H1 (cell line): ENCODE measurements around the gene CDC42EP3. TPM values are rescaled to one million over a fixed set of nuclear protein-coding genes. Genes with fewer than 3 reads are reported as not detected.

Experiments used
- CTCF ChIA-PET: fragments of 300-600 bp; sonication (Branson Sonifier 250); formaldehyde crosslinking; loops from one replicate; lab custom pipeline; 2021; ENCODE audit not compliant: partially characterized antibody; lab: Charles Lee
- POLR2A ChIA-PET: fragments of 300-600 bp; sonication (Branson Sonifier 250); formaldehyde crosslinking; loops from one replicate; lab custom pipeline; 2021; ENCODE audit warnings: inconsistent platforms; ENCODE audit not compliant: partially characterized antibody; lab: Charles Lee
- DNase-seq, 2 experiments: peaks; one replicate each; pipeline versions ENCODE4 v3.0.0 to v3.0.0-alpha.2; 2010 to 2022; ENCODE audit warnings: low spot score in 2 of 2, low read depth in 1 of 2, mixed read lengths in 1 of 2
- FAIRE-seq: peaks from 2 replicates; lab custom pipeline; 2011; peaks lifted over from hg19 to GRCh38; lab: Jason Lieb, UNC
- H2AFZ ChIP-seq: 2 replicates; pipeline ENCODE4 v1.8.1; 2012; ENCODE audit warnings: low read length, inconsistent platforms
- H2AK5ac ChIP-seq: 2 replicates; pipeline ENCODE4 v1.6.1; 2013; ENCODE audit warnings: low read depth, low read length
- H2BK120ac ChIP-seq: replicated peaks from 2 replicates; pipeline ENCODE3; 2013; ENCODE audit warnings: low read depth, low read length, inconsistent platforms
- H2BK12ac ChIP-seq: 2 replicates; pipeline ENCODE4 v1.6.1; 2013; ENCODE audit warnings: low read depth, low read length
- H2BK15ac ChIP-seq: 2 replicates; pipeline ENCODE4 v1.6.1; 2013; ENCODE audit warnings: low read length
- H2BK20ac ChIP-seq: 2 replicates; pipeline ENCODE4 v1.6.1; 2013; ENCODE audit warnings: low read length
- H2BK5ac ChIP-seq: 2 replicates; pipeline ENCODE4 v1.6.1; 2013; ENCODE audit warnings: low read depth, low read length
- H3K14ac ChIP-seq: 2 replicates; pipeline ENCODE4 v1.6.1; 2013; ENCODE audit warnings: inconsistent platforms; ENCODE audit not compliant: insufficient read length
- H3K18ac ChIP-seq: 2 replicates; pipeline ENCODE4 v1.6.1; 2013; ENCODE audit warnings: low read length; ENCODE audit errors: extremely low read depth
- H3K23ac ChIP-seq: 2 replicates; pipeline ENCODE4 v1.6.1; 2013; ENCODE audit warnings: inconsistent platforms; ENCODE audit not compliant: insufficient read length
- H3K23me2 ChIP-seq: 2 replicates; pipeline ENCODE4 v1.6.1; 2013; ENCODE audit warnings: low read depth, low read length
- H3K27ac ChIP-seq: 2 replicates; pipeline ENCODE4 v1.6.1; 2011; ENCODE audit warnings: low read depth, low read length, inconsistent platforms
- H3K27me3 ChIP-seq, 4 experiments: replicated peaks in 1 of 4; 1 replicate in 1 of 4; 2 replicates in 3 of 4; pipeline versions ENCODE4 v1.6.1 to v1.8.1; 2011 to 2013; ENCODE audit warnings: low read length in 3 of 4, mild to moderate bottlenecking in 3 of 4, inconsistent platforms in 2 of 4, mixed read lengths in 2 of 4, moderate library complexity in 1 of 4; ENCODE audit not compliant: control insufficient read depth in 3 of 4, insufficient read depth in 3 of 4; ENCODE audit errors: extremely low read depth in 1 of 4
- H3K36me3 ChIP-seq, 4 experiments: 2 replicates each; pipeline versions ENCODE4 v1.6.1 to v1.8.1; 2011 to 2013; ENCODE audit warnings: mild to moderate bottlenecking in 4 of 4, low read length in 3 of 4, moderate library complexity in 2 of 4, control low read depth in 1 of 4, inconsistent platforms in 1 of 4; ENCODE audit not compliant: insufficient read depth in 4 of 4, control insufficient read depth in 2 of 4
- H3K4ac ChIP-seq: replicated peaks from 2 replicates; pipeline ENCODE3; 2013; ENCODE audit warnings: low read length, low read depth, mixed read lengths, inconsistent platforms; ENCODE audit not compliant: insufficient read length
- H3K4me1 ChIP-seq, 4 experiments: replicated peaks in 1 of 4; 1 replicate in 1 of 4; 2 replicates in 3 of 4; pipeline versions ENCODE4 v1.6.1 to v1.8.1; 2011 to 2013; ENCODE audit warnings: low read length in 3 of 4, inconsistent platforms in 2 of 4, mixed read lengths in 1 of 4; ENCODE audit not compliant: insufficient read depth in 4 of 4, control insufficient read depth in 3 of 4
- H3K4me2 ChIP-seq, 2 experiments: 2 replicates each; pipeline versions ENCODE4 v1.6.1 to v1.8.1; 2011 to 2013; ENCODE audit warnings: low read depth in 2 of 2, low read length in 2 of 2, control low read depth in 1 of 2, inconsistent platforms in 1 of 2, mild to moderate bottlenecking in 1 of 2; ENCODE audit not compliant: insufficient read depth in 1 of 2
- H3K4me3 ChIP-seq, 4 experiments: fragments of 200-600, 300-600 bp in 1 of 4; sonication (generic), shearing (Covaris generic), sonication (Bioruptor Twin) in 1 of 4; 2 replicates each; pipeline versions ENCODE4 v1.5.1 to v1.8.1; 2011 to 2016; ENCODE audit warnings: low read length in 4 of 4, low read depth in 3 of 4, control low read depth in 2 of 4, inconsistent platforms in 2 of 4, mild to moderate bottlenecking in 2 of 4, mixed read lengths in 1 of 4, moderate library complexity in 1 of 4; ENCODE audit not compliant: insufficient read depth in 2 of 4; ENCODE audit errors: extremely low read depth in 1 of 4
- H3K56ac ChIP-seq: replicated peaks from 2 replicates; pipeline ENCODE3; 2013; ENCODE audit warnings: low read depth, mild to moderate bottlenecking, mixed read lengths, low read length, inconsistent platforms; ENCODE audit not compliant: insufficient read length
- H3K79me1 ChIP-seq: 2 replicates; pipeline ENCODE4 v1.6.1; 2013; ENCODE audit warnings: low read depth, low read length, control low read depth
- H3K79me2 ChIP-seq, 2 experiments: 2 replicates each; pipeline versions ENCODE4 v1.6.1 to v1.8.1; 2012 to 2013; ENCODE audit warnings: low read length in 2 of 2, mild to moderate bottlenecking in 2 of 2, inconsistent platforms in 1 of 2; ENCODE audit not compliant: insufficient read depth in 2 of 2, control insufficient read depth in 1 of 2
- H3K9ac ChIP-seq, 4 experiments: replicated peaks in 1 of 4; 1 replicate in 1 of 4; 2 replicates in 3 of 4; pipeline versions ENCODE4 v1.6.1 to v1.8.1; 2011 to 2013; ENCODE audit warnings: low read depth in 3 of 4, low read length in 3 of 4, control low read depth in 2 of 4, mild to moderate bottlenecking in 2 of 4, moderate library complexity in 2 of 4, inconsistent platforms in 1 of 4; ENCODE audit errors: extremely low read depth in 1 of 4
- H3K9me3 ChIP-seq, 2 experiments: 2 replicates each; pipeline versions ENCODE4 v1.6.1 to v1.8.1; 2012 to 2013; ENCODE audit warnings: mild to moderate bottlenecking in 2 of 2, moderate library complexity in 2 of 2, control low read depth in 1 of 2, inconsistent platforms in 1 of 2, low read depth in 1 of 2, low read length in 1 of 2, mixed read lengths in 1 of 2; ENCODE audit not compliant: insufficient read depth in 2 of 2
- H4K20me1 ChIP-seq, 2 experiments: replicated peaks in 1 of 2; 2 replicates each; pipeline versions ENCODE3 to v1.8.1; 2011 to 2013; ENCODE audit warnings: inconsistent platforms in 2 of 2, low read length in 2 of 2, mild to moderate bottlenecking in 1 of 2; ENCODE audit not compliant: insufficient read depth in 2 of 2, control insufficient read depth in 1 of 2
- H4K5ac ChIP-seq: 2 replicates; pipeline ENCODE4 v1.6.1; 2013; ENCODE audit warnings: low read length, low read depth, mixed read lengths, inconsistent platforms; ENCODE audit not compliant: insufficient read length
- H4K8ac ChIP-seq: 2 replicates; pipeline ENCODE4 v1.8.0; 2013; ENCODE audit warnings: mild to moderate bottlenecking, moderate library complexity, low read length, inconsistent platforms; ENCODE audit not compliant: insufficient read depth; ENCODE audit errors: extremely low read depth
- H4K91ac ChIP-seq: replicated peaks from 2 replicates; pipeline ENCODE3; 2013; ENCODE audit warnings: low read length, mixed read lengths, inconsistent platforms; ENCODE audit not compliant: insufficient read length
- ASH2L ChIP-seq: fragments of 200-600, 300-600 bp; sonication (generic); IDR thresholded peaks from one replicate; pipeline ENCODE4 v1.7.1; 2017; ENCODE audit warnings: low read length
- CREB1 ChIP-seq: IDR thresholded peaks from 2 replicates; pipeline ENCODE4 v1.6.1; 2012; ENCODE audit warnings: inconsistent platforms
- KDM4A ChIP-seq: IDR thresholded peaks from one replicate; pipeline ENCODE4 v1.7.1; 2012; ENCODE audit warnings: low read depth, mild to moderate bottlenecking, moderate library complexity, low read length, inconsistent platforms; ENCODE audit not compliant: severe bottlenecking
- NRF1 ChIP-seq: IDR thresholded peaks from 2 replicates; pipeline ENCODE4 v1.6.1; 2011; ENCODE audit warnings: mild to moderate bottlenecking, low read depth, low read length, improper control_type of control experiment
- PHF8 ChIP-seq: fragments of 200-600 bp; sonication (generic); conservative IDR thresholded peaks from 2 replicates; pipeline ENCODE4 v1.7.1; 2012; ENCODE audit warnings: low read depth, mild to moderate bottlenecking, inconsistent platforms, low read length, moderate library complexity
- TAF1 ChIP-seq: IDR thresholded peaks from 2 replicates; pipeline ENCODE4 v1.6.1; 2011; ENCODE audit warnings: mild to moderate bottlenecking, low read depth, low read length
- TAF7 ChIP-seq: optimal IDR thresholded peaks from 2 replicates; pipeline ENCODE3; 2011; ENCODE audit warnings: low read depth, mild to moderate bottlenecking, inconsistent platforms, low read length, moderate library complexity, borderline replicate concordance
- TBP ChIP-seq: IDR thresholded peaks from 2 replicates; pipeline ENCODE4 v1.6.1; 2011; ENCODE audit warnings: low read depth, low read length, improper control_type of control experiment
- WGBS, 2 experiments: shearing (Covaris generic) in 1 of 2; methylation state at CpG; one replicate each; pipeline versions ENCODE4 v1.1.6 to v1.1.7; 2013 to 2015; ENCODE audit warnings: low lambda C conversion rate in 2 of 2, mixed read lengths in 2 of 2, inconsistent platforms in 1 of 2, low coverage in 1 of 2, missing lambda C conversion rate in 1 of 2; ENCODE audit not compliant: insufficient replicate concordance in 2 of 2, insufficient coverage in 1 of 2, insufficient read length in 1 of 2; ENCODE audit errors: extremely low coverage in 1 of 2, missing lambda C conversion rate in 1 of 2; 5-methylcytosine and 5-hydroxymethylcytosine counted together
- long read RNA-seq, 2 experiments: library from RNA in 1 of 2; library from capped mRNA in 1 of 2; stranded (forward); transcript quantifications; one replicate each; pipeline ENCODE4 v2.0.0, GENCODE V29; 2021; ENCODE audit warnings: inconsistent platforms in 1 of 2
- polyA minus RNA-seq, 3 experiments: library from RNA; depleted of rRNA, polyadenylated mRNA; stranded (reverse); fragments of >200 nt; gene quantifications; 1 replicate in 2 of 3; 2 replicates in 1 of 3; pipeline ENCODE4 v1.2.3, GENCODE V29; 2011
- polyA plus RNA-seq, 7 experiments: library from polyadenylated mRNA; depleted of rRNA in 3 of 7; stranded (reverse) in 5 of 7; unstranded in 2 of 7; fragments of >200 nt in 5 of 7; fragments of 200-250 nt in 2 of 7; gene quantifications; 1 replicate in 5 of 7; 2 replicates in 1 of 7; 4 replicates in 1 of 7; pipeline versions ENCODE4 v1.2.1 to v1.2.3, GENCODE V29; 2011 to 2013; ENCODE audit warnings: missing spikeins in 2 of 7, mixed read lengths in 2 of 7
- total RNA-seq: library from RNA; stranded (reverse); fragmentation: NEBNext Ultra II Directional; extraction: Animal tissue kit (Norgen Biotek cat#: 25700); gene quantifications from 2 replicates; pipeline ENCODE4 v1.2.1, GENCODE V29; 2021

Gene CDC42EP3
- total RNA-seq = 24.7 and 25.2 TPM in 2 replicates
- polyA plus RNA-seq (2011; rRNA removed) = 18.4 and 19.3 TPM in 2 replicates
- polyA plus RNA-seq (2011; cell fraction: cytosol; rRNA removed) = 19.7 TPM
- polyA plus RNA-seq (2011; cell fraction: nucleus; rRNA removed) = 23.3 TPM
- polyA plus RNA-seq (2012, experiment 1 of 2) = 12.0 to 23.5 TPM (median 15.7 TPM) in 4 replicates
- polyA plus RNA-seq (2012, experiment 2 of 2) = 7.4 TPM
- polyA plus RNA-seq (2013, experiment 1 of 2) = 23.5 TPM
- polyA plus RNA-seq (2013, experiment 2 of 2) = 27.0 TPM
- 25.5 and 26.6 TPM in 2 replicates for polyA minus RNA-seq (2011; rRNA and poly(A)+ RNA removed)
- polyA minus RNA-seq (2011; cell fraction: cytosol; rRNA and poly(A)+ RNA removed) = 10.1 TPM
- polyA minus RNA-seq (2011; cell fraction: nucleus; rRNA and poly(A)+ RNA removed) = 23.3 TPM
- long read RNA-seq, experiment 1, full-length matches to known transcripts = 17 of 31 reads
- long read RNA-seq, experiment 1, partial matches to known transcripts = 0 of 31 reads
- long read RNA-seq, experiment 1, other reads (novel, unspliced or antisense) = 14 of 31 reads
- long read RNA-seq, experiment 2, full-length matches to known transcripts = 1 of 2 reads
- long read RNA-seq, experiment 2, partial matches to known transcripts = 0 of 2 reads
- long read RNA-seq, experiment 2, other reads (novel, unspliced or antisense) = 1 of 2 reads

DNA sequence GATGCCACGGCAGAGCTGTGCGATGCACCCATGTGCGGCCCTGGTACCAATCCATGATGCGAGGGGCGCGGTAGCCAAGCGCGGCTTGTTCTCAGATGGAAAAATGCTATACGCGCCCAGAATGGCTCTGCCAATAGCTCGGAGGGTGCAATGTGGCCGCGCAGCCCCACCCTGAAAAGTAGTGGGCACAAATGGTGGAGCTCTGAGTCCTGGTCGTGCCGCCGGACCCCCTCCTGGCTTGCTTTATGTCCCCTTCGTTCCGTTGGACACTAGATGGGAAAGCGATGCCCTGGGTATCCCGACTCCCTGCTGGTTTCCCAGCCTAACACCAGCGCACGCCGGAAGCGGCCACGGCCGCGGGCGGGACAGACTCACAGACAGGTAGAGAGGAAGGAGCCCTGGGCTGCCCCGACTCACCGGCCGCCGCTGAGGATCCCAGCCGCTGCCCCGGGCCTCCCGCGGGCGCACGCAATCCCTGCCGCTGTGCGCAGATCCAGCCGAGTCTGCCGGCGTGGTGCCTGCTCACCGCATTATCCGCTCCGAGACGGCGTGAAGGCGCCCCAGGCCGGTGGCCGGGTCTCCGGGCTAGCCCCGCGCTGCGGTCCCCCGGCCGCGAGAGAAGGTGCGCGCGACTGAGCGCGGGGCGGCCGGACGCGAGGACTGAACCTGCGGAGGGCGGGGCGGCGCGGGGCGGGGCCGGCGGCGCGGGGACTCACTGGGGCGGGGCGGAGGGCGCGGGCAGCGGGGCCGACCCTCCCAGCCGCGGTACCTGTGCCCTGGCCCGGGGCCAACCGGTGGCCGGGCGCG, at the start of gene CDC42EP3:
Gene CDC42EP3, minus strand, starts transcription at position 634 of the 807 bp plus-strand sequence. CDS start 25,055 bp downstream, outside the sequence.
- peaks cover 8 to 50% of the 10 kb centered on the region in 2 experiments for H3K79me2 ChIP-seq
- no peak within 1 kb of the TSS; the same call in 1 of the 2 replicates for H2AK5ac ChIP-seq
- 0 out of 8 replicates have a peak, but pooled peaks cover 0 to 3% (median 0%) of the 10 kb centered on the region in 4 experiments for H3K36me3 ChIP-seq
- ChIA-PET CTCF (interaction anchor here (0.7 to 2.3 kb wide), 4 partner anchors 14 to 256 kb away, joined by 3 to 12 read pairs (median 3); no protein-coding TSS in a partner anchor), POLR2A (interaction anchor here (0.7 to 2.8 kb wide), 10 partner anchors 9 to 275 kb away, joined by 3 to 18 read pairs (median 6); partner anchors contain the start of gene RMDN2)
- H3K27ac ChIP-seq = peak within 1 kb of the TSS; percentile 65
- peak within 1 kb of the TSS; percentile 67 for H4K5ac ChIP-seq
- H3K4me3 ChIP-seq = peak within 1 kb of the TSS; percentile 77 to 98 (median 84)
- peak within 1 kb of the TSS; percentile 55 for H3K56ac ChIP-seq
- no peaks in the 10 kb centered on the region; the same call in 1 of the 2 replicates for H3K79me1 ChIP-seq
- H3K23ac ChIP-seq = no peak within 1 kb of the TSS
- H3K9me3 ChIP-seq = no peaks in the 10 kb centered on the region
- WGBS, 2 experiments = 2% methylated on average over 44 of the region's 90 CpGs; no CpG with 5 or more reads in 1 of the 2 experiments
- no peaks in the 10 kb centered on the region for H3K27me3 ChIP-seq
- H2BK15ac ChIP-seq = no peak within 1 kb of the TSS; the same call in 1 of the 2 replicates
- DNase-seq (peak in 1 of 2 experiments; percentile 76), FAIRE-seq (no peak)
- H3K4ac ChIP-seq = peak within 1 kb of the TSS; percentile 40
- H3K23me2 ChIP-seq = peaks cover 10% of the 10 kb centered on the region
- peaks cover 2 to 12% (median 10%) of the 10 kb centered on the region in 4 experiments; a peak in 6 of 7 replicates for H3K4me1 ChIP-seq
- peak within 1 kb of the TSS; percentile 68 to 89 for H3K4me2 ChIP-seq
- H2AFZ ChIP-seq = no peak within 1 kb of the TSS
- H2BK5ac ChIP-seq = peak within 1 kb of the TSS; percentile 38; the same call in 1 of the 2 replicates
- H2BK120ac ChIP-seq = no peak within 1 kb of the TSS
- no peak within 1 kb of the TSS for H2BK20ac ChIP-seq
- peaks cover 2 to 18% of the 10 kb centered on the region in 2 experiments for H4K20me1 ChIP-seq
- H2BK12ac ChIP-seq = peak within 1 kb of the TSS; percentile 46; the same call in 1 of the 2 replicates
- no peak within 1 kb of the TSS for H3K14ac ChIP-seq
- peak within 1 kb of the TSS; percentile 90 for H4K8ac ChIP-seq
- H3K18ac ChIP-seq = peak within 1 kb of the TSS; percentile 79
- peak within 1 kb of the TSS; percentile 56 to 72 (median 66); a peak in 6 of 7 replicates for H3K9ac ChIP-seq
- peak within 1 kb of the TSS; percentile 81 for H4K91ac ChIP-seq
- TF ChIP-seq KDM4A (no peak), TAF7 (peak; percentile 44), ASH2L (peak; percentile 62), TAF1 (peak; percentile 81), CREB1 (no peak), TBP (peak; percentile 37; the same call in 1 of the 2 replicates), NRF1 (no peak), PHF8 (peak; percentile 72)
